ENCODE measurements around the gene SMIM22. TPM values are rescaled to one million over a fixed set of nuclear protein-coding genes. Genes with fewer than 3 reads are reported as not detected.

SMIM22 gene
- total RNA-seq, 2 experiments from 2014 or later: not detected

DNA sequence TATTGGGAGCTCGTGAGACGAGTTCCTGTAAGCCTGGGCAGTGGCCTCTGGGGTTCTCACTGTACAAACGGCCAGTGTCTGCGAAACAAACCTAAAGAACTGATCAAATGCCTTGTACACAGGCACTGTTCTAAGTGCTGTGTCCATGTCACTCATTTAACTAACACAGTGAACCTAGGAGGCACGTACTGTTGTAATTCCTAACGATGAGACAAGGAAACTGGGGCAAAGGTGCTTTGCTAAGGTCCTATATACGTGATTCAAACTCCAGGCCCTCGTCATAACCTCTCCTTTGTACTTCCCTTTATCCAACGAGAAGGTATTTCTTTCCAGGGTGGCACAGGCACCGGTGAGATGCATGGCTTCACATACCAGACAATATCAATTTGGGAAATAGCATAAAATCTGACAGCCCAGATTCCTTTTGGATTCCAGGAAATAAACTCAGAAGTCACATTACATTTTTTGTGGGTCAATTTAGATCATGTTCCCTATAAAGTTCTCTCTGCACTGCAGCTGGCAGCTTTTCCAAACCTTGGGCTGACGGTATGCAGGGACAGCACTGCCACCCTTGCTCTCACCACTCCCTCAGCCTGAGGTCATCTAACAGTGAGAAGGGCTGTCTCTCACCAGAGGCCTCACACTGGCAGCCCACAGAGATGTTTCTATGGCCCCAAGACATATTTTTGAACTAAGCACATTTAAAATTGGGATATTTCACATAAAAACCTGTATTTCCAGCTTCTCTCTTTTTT, 33.6 kb downstream of the SMIM22 start:
- peaks cover 8% of the 10 kb centered on the region for H3K4me1 Mint-ChIP-seq (ENCODE audit: low read depth)
- DNase-seq (no peak), ATAC-seq (no peak)
- H3K4me3 Mint-ChIP-seq: no peak overlapping the region
- intact Hi-C loops (cut with micrococcal nuclease): no loop called here
- no peak overlapping the region for H3K27ac Mint-ChIP-seq
- TF ChIP-seq, protein P1, sequence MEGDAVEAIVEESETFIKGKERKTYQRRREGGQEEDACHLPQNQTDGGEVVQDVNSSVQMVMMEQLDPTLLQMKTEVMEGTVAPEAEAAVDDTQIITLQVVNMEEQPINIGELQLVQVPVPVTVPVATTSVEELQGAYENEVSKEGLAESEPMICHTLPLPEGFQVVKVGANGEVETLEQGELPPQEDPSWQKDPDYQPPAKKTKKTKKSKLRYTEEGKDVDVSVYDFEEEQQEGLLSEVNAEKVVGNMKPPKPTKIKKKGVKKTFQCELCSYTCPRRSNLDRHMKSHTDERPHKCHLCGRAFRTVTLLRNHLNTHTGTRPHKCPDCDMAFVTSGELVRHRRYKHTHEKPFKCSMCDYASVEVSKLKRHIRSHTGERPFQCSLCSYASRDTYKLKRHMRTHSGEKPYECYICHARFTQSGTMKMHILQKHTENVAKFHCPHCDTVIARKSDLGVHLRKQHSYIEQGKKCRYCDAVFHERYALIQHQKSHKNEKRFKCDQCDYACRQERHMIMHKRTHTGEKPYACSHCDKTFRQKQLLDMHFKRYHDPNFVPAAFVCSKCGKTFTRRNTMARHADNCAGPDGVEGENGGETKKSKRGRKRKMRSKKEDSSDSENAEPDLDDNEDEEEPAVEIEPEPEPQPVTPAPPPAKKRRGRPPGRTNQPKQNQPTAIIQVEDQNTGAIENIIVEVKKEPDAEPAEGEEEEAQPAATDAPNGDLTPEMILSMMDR (IDR thresholded peaks at IDR 0.05): no peak
- peaks cover 40% of the 10 kb centered on the region for H3K36me3 Mint-ChIP-seq (ENCODE audit: low read depth)
- H3K27me3 Mint-ChIP-seq: no peaks in the 10 kb centered on the region
- H3K9me3 Mint-ChIP-seq: no peaks in the 10 kb centered on the region
- ChIA-PET POLR2A (no interaction called here), CTCF (no interaction called here)

DNA sequence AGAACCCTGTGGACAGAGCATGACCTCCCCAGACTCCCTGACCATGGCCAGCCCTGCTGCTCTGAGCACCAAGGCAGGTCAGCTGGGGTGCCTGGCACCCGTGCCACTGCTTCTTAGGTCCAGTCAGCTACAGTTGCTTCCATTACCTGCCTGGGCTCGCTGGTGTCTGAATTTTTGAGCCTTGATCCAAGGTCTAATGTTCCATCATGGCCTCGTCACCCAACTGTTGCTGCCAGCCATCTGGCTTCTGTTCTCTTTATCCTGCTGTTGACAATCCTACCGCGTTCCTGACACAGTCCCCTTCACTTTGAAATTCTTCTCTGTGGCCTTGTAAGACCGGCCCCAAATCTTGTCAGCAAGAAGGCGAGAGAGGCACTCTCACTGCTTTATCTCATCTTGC, 35.2 kb downstream of the SMIM22 start:
- intact Hi-C loops (cut with micrococcal nuclease): no loop called here
- TF ChIP-seq, protein P1 (IDR thresholded peaks at IDR 0.05): no peak
- ChIA-PET CTCF (no interaction called here), POLR2A (no interaction called here)
- Mint-ChIP-seq H3K4me3 (no peak overlapping the region), H3K27me3 (no peaks in the 10 kb centered on the region), H3K27ac (no peak overlapping the region), H3K9me3 (no peaks in the 10 kb centered on the region), H3K36me3 (ENCODE audit: low read depth) (peaks cover 36% of the 10 kb centered on the region), H3K4me1 (ENCODE audit: low read depth) (peaks cover 12% of the 10 kb centered on the region)
- ATAC-seq (no peak), DNase-seq (no peak)

DNA sequence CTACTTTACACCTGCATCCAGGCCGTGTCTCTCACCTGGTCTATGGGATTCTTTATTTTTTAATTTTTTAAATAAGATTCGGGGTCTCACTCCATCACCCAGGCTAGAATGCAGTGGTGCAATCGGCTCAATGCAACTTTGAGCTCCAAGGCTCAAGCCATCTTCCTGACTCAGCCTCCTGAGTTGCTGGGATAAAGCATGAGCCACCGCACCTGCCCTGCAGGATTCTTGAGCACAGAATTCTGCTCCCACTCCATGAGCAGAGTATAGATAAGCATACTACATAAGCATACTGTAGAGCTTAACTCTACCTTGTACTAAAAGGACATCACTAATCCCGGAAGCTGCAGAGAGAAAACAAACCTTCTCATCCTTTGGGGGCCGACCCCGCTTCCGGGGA, 36.4 kb downstream of the SMIM22 start:
- Mint-ChIP-seq H3K27ac (no peak overlapping the region), H3K4me1 (ENCODE audit: low read depth) (peaks cover 12% of the 10 kb centered on the region), H3K4me3 (no peak overlapping the region), H3K9me3 (no peaks in the 10 kb centered on the region), H3K27me3 (no peaks in the 10 kb centered on the region), H3K36me3 (ENCODE audit: low read depth) (peaks cover 41% of the 10 kb centered on the region)
- POLR2A ChIA-PET: interaction anchor here (0.6 kb wide), 1 partner anchor 10 kb away, joined by 3 read pairs; no protein-coding TSS in a partner anchor
- TF ChIP-seq, protein P1 (IDR thresholded peaks at IDR 0.05): no peak
- intact Hi-C loops (cut with micrococcal nuclease): no loop called here
- no peak for DNase-seq
- CTCF ChIA-PET: no interaction called here
- ATAC-seq: no peak

DNA sequence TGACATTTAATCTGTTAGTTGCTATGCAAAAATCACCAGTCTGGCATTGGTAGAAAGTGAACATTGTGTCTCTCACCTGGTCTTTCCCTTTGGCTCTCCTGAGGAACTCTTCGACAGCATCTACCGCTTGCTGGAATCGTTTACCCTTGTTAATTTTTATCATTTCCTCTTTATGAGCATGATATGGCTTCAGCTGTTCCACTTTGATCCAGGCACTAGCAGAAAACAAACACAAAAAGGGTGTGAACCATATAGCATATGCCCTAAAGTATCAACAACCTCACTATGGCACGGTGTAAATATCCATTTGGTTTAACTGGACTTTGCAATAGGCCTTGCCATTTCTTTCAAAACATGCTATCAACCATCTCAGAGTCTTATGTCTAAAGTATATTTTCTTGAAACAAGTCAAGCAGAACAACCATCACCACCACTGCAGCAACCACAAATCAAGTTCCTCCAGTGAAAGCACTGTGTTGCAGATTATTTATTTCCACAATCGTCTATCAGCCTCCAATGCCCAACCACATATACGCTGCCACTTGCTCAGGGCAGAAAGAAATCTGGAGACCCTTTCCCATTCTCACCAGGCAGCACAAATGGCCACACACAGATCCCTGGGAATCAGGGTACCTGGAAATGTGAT, 37.7 kb downstream of the SMIM22 start:
- Mint-ChIP-seq H3K27ac (no peak overlapping the region), H3K36me3 (ENCODE audit: low read depth) (peaks cover 43% of the 10 kb centered on the region), H3K9me3 (no peaks in the 10 kb centered on the region), H3K4me1 (ENCODE audit: low read depth) (peaks cover 12% of the 10 kb centered on the region), H3K4me3 (no peak overlapping the region), H3K27me3 (no peaks in the 10 kb centered on the region)
- no peak for DNase-seq
- POLR2A ChIA-PET: no interaction called here
- TF ChIP-seq, protein P1 (IDR thresholded peaks at IDR 0.05): no peak
- CTCF ChIA-PET: interaction anchor here (0.8 kb wide), 1 partner anchor 9 kb away, joined by 3 read pairs; no protein-coding TSS in a partner anchor
- intact Hi-C loops (cut with micrococcal nuclease): no loop called here
- no peak for ATAC-seq

- no peaks in the 10 kb centered on the region for H3K9me3 Mint-ChIP-seq
- ATAC-seq: peak; percentile 37
- TF ChIP-seq, protein P1 (IDR thresholded peaks at IDR 0.05): no peak
- no peaks in the 10 kb centered on the region for H3K27me3 Mint-ChIP-seq
- no peak for DNase-seq
- CTCF ChIA-PET: interaction anchor here (0.8 to 1.3 kb wide), 3 partner anchors 9 to 123 kb away, joined by 3 read pairs; partner anchors contain the start of genes GLYR1 and UBN1
- no peak overlapping the region for H3K4me3 Mint-ChIP-seq
- no peak overlapping the region for H3K27ac Mint-ChIP-seq
- H3K4me1 Mint-ChIP-seq (ENCODE audit: low read depth): peaks cover 12% of the 10 kb centered on the region
- POLR2A ChIA-PET: no interaction called here
- intact Hi-C loops (cut with micrococcal nuclease): no loop called here
- peaks cover 43% of the 10 kb centered on the region for H3K36me3 Mint-ChIP-seq (ENCODE audit: low read depth)
These were observed 38.4 kb downstream of the SMIM22 start for GRCh38 chr16:4833584-4833983.
